ENCODE measurements around the gene RIMS1.

Gene RIMS1

GRCh38 chr6:72132427-72132826 is 246.1 kb downstream of the RIMS1 start:
- DNase-seq = no peak

- DNase-seq = no peak
Observed at GRCh38 chr6:72132851-72133250, 246.5 kb downstream of the RIMS1 start.

- no peak for DNase-seq
Observed at GRCh38 chr6:72133324-72133723, 247.0 kb downstream of the RIMS1 start.

- no peak for DNase-seq
Observed at GRCh38 chr6:72140795-72141194, 254.4 kb downstream of the RIMS1 start.

GRCh38 chr6:72149715-72150114 is 263.4 kb downstream of the RIMS1 start:
- DNase-seq = no peak

- peak; percentile 3 for DNase-seq
Observed at GRCh38 chr6:72151742-72152141, 265.4 kb downstream of the RIMS1 start.

GRCh38 chr6:72175916-72176315 is 289.6 kb downstream of the RIMS1 start:
- no peak for DNase-seq

- DNase-seq = peak; percentile 11
Observed at GRCh38 chr6:72182337-72183246, 296.2 kb downstream of the RIMS1 start.

GRCh38 chr6:72203983-72204382 is 317.6 kb downstream of the RIMS1 start:
- DNase-seq = no peak

- no peak for DNase-seq
Observed at GRCh38 chr6:72205500-72205899, 319.1 kb downstream of the RIMS1 start.

GRCh38 chr6:72206606-72207005 is 320.3 kb downstream of the RIMS1 start:
- no peak for DNase-seq

GRCh38 chr6:72212686-72213085 is 326.3 kb downstream of the RIMS1 start:
- no peak for DNase-seq

GRCh38 chr6:72213654-72214053 is 327.3 kb downstream of the RIMS1 start:
- DNase-seq = no peak

- DNase-seq = no peak
Observed at GRCh38 chr6:72216222-72217068, 330.1 kb downstream of the RIMS1 start.

GRCh38 chr6:72217626-72218025 is 331.3 kb downstream of the RIMS1 start:
- DNase-seq = no peak

- peak; percentile 26 for DNase-seq
Observed at GRCh38 chr6:72218125-72218524, 331.8 kb downstream of the RIMS1 start.

- no peak for DNase-seq
Observed at GRCh38 chr6:72219536-72219935, 333.2 kb downstream of the RIMS1 start.

- no peak for DNase-seq
Observed at GRCh38 chr6:72238021-72238420, 351.7 kb downstream of the RIMS1 start.

- no peak for DNase-seq
Observed at GRCh38 chr6:72238900-72239299, 352.6 kb downstream of the RIMS1 start.

GRCh38 chr6:72245565-72245964 is 359.2 kb downstream of the RIMS1 start:
- DNase-seq = no peak

- DNase-seq = no peak
Observed at GRCh38 chr6:72246926-72247325, 360.6 kb downstream of the RIMS1 start.

GRCh38 chr6:72248621-72249020 is 362.3 kb downstream of the RIMS1 start:
- no peak for DNase-seq

GRCh38 chr6:72250664-72251063 is 364.3 kb downstream of the RIMS1 start:
- DNase-seq = no peak

GRCh38 chr6:72260489-72260888 is 374.1 kb downstream of the RIMS1 start:
- no peak for DNase-seq

Data from hematopoietic multipotent progenitor cell treated with erythropoietin and hydrocortisone succinate and interleukin-3 and kit ligand, for 6 days (in vitro differentiated cells).